ENCODE measurements around the gene TKT. TPM values are rescaled to one million over a fixed set of nuclear protein-coding genes. Genes with fewer than 3 reads are reported as not detected.
A peak's percentile ranks its signal among the peaks of the same experiment; 100 is the strongest.

TKT gene
- total and polyA plus RNA-seq, 2 of the 13 experiments (the other 11 are each of a cell fraction or from before 2014, with no cell fraction given), result 150 to 238 TPM

- TF ChIP-seq DBP (CRISPR knock-in tag; IDR thresholded peaks at IDR 0.05; ENCODE audit: not compliant biosample characterization), result peak; percentile 25
- peak; percentile 30; the same call in 1 of the 2 replicates for TF ChIP-seq ZNF414 (CRISPR knock-in tag; IDR thresholded peaks at IDR 0.05)
- peak; percentile 63; the same call in 1 of the 2 replicates for TF ChIP-seq KMT2A (CRISPR knock-in tag; IDR thresholded peaks at IDR 0.05)
- TF ChIP-seq ZNF264 (CRISPR knock-in tag; IDR thresholded peaks at IDR 0.05), result no peak
- no peak for TF ChIP-seq RFX3 (CRISPR knock-in tag; IDR thresholded peaks at IDR 0.05)
- no peak for TF ChIP-seq GPBP1L1 (CRISPR knock-in tag; IDR thresholded peaks at IDR 0.05)
- TF ChIP-seq ZNF317 (CRISPR knock-in tag; IDR thresholded peaks at IDR 0.05), result peak; percentile 44; the same call in 1 of the 2 replicates
- TF ChIP-seq ZNF143 (CRISPR knock-in tag; IDR thresholded peaks at IDR 0.05), result no peak
- no peak for TF ChIP-seq ZNF354B (CRISPR knock-in tag; IDR thresholded peaks at IDR 0.05)
- no peak for TF ChIP-seq RELA (CRISPR knock-in tag; IDR thresholded peaks at IDR 0.05)
- TF ChIP-seq ZNF883 (CRISPR knock-in tag; IDR thresholded peaks at IDR 0.05; ENCODE audit: not compliant biosample characterization), result peak; percentile 29
- TF ChIP-seq NR2F6 (IDR thresholded peaks at IDR 0.05), result no peak
- no peak; the same call in 1 of the 2 replicates for TF ChIP-seq NR2F6 (CRISPR knock-in tag; IDR thresholded peaks at IDR 0.05)
- TF ChIP-seq ZFP41 (CRISPR knock-in tag; IDR thresholded peaks at IDR 0.05; ENCODE audit: borderline replicate concordance), result no peak
- no peak for TF ChIP-seq BHLHE40 (IDR thresholded peaks at IDR 0.05; ENCODE audit: low read length)
- TF ChIP-seq DMTF1 (CRISPR knock-in tag; IDR thresholded peaks at IDR 0.05), result no peak
- TF ChIP-seq ZNF777 (CRISPR knock-in tag; IDR thresholded peaks at IDR 0.05), result peak; percentile 52; the same call in 1 of the 2 replicates
- no peak for TF ChIP-seq ZNF597 (CRISPR knock-in tag; IDR thresholded peaks at IDR 0.05)
- TF ChIP-seq THAP8 (CRISPR knock-in tag; IDR thresholded peaks at IDR 0.05; ENCODE audit: borderline replicate concordance), result no peak
- TF ChIP-seq ZNF260 (CRISPR knock-in tag; IDR thresholded peaks at IDR 0.05; ENCODE audit: borderline replicate concordance, low read depth), result no peak
- TF ChIP-seq HMG20A (CRISPR knock-in tag; IDR thresholded peaks at IDR 0.05; ENCODE audit: borderline replicate concordance), result no peak; the same call in 1 of the 2 replicates
- TF ChIP-seq ZNF549 (CRISPR knock-in tag; IDR thresholded peaks at IDR 0.05), result no peak
- no peak for TF ChIP-seq NCOA1 (CRISPR knock-in tag; IDR thresholded peaks at IDR 0.05)
Measured at GRCh38 chr3:53255775-53256703, at the start of gene TKT (continued).
